ENCODE results near the gene CAMTA1.

Gene CAMTA1

GRCh38 chr1:7732331-7732730 lies 947.1 kb downstream of the CAMTA1 start:
- no peak for TF ChIP-seq ZNF274 (IDR thresholded peaks at IDR 0.05; ENCODE audit: low read depth, low read length)
- H3K4me3 ChIP-seq (ENCODE audit: low read length) = no peak overlapping the region

- no peak overlapping the region for H3K4me3 ChIP-seq (ENCODE audit: low read length)
- no peak for TF ChIP-seq ZNF274 (IDR thresholded peaks at IDR 0.05; ENCODE audit: low read depth, low read length)
These were observed 948.0 kb downstream of the CAMTA1 start for GRCh38 chr1:7733276-7733675.

GRCh38 chr1:7738044-7738443 lies 952.8 kb downstream of the CAMTA1 start:
- no peak for TF ChIP-seq ZNF274 (IDR thresholded peaks at IDR 0.05; ENCODE audit: low read depth, low read length)
- H3K4me3 ChIP-seq (ENCODE audit: low read length) = no peak overlapping the region

GRCh38 chr1:7743346-7743745 lies 958.1 kb downstream of the CAMTA1 start:
- TF ChIP-seq ZNF274 (IDR thresholded peaks at IDR 0.05; ENCODE audit: low read depth, low read length) = no peak
- no peak overlapping the region for H3K4me3 ChIP-seq (ENCODE audit: low read length)

GRCh38 chr1:7744882-7745281 lies 959.6 kb downstream of the CAMTA1 start:
- TF ChIP-seq ZNF274 (IDR thresholded peaks at IDR 0.05; ENCODE audit: low read depth, low read length) = no peak
- no peak overlapping the region for H3K4me3 ChIP-seq (ENCODE audit: low read length)

GRCh38 chr1:7745783-7746182 lies 960.5 kb downstream of the CAMTA1 start:
- no peak for TF ChIP-seq ZNF274 (IDR thresholded peaks at IDR 0.05; ENCODE audit: low read depth, low read length)

GRCh38 chr1:7747605-7748004 lies 962.4 kb downstream of the CAMTA1 start:
- H3K4me3 ChIP-seq (ENCODE audit: low read length) = no peak overlapping the region
- TF ChIP-seq ZNF274 (IDR thresholded peaks at IDR 0.05; ENCODE audit: low read depth, low read length) = no peak

More at GRCh38 chr1:7745783-7746182, 960.5 kb downstream of the CAMTA1 start:
- H3K4me3 ChIP-seq (ENCODE audit: low read length) = no peak overlapping the region

GRCh38 chr1:7749126-7749525 lies 963.9 kb downstream of the CAMTA1 start:
- H3K4me3 ChIP-seq (ENCODE audit: low read length) = no peak overlapping the region
- TF ChIP-seq ZNF274 (IDR thresholded peaks at IDR 0.05; ENCODE audit: low read depth, low read length) = no peak

GRCh38 chr1:7751174-7751573 lies 965.9 kb downstream of the CAMTA1 start:
- TF ChIP-seq ZNF274 (IDR thresholded peaks at IDR 0.05; ENCODE audit: low read depth, low read length) = no peak

GRCh38 chr1:7752512-7753417 lies 967.5 kb downstream of the CAMTA1 start:
- H3K4me3 ChIP-seq (ENCODE audit: low read length) = no peak overlapping the region
- no peak for TF ChIP-seq ZNF274 (IDR thresholded peaks at IDR 0.05; ENCODE audit: low read depth, low read length)

More at GRCh38 chr1:7751174-7751573, 965.9 kb downstream of the CAMTA1 start:
- no peak overlapping the region for H3K4me3 ChIP-seq (ENCODE audit: low read length)

GRCh38 chr1:7753641-7754040 lies 968.4 kb downstream of the CAMTA1 start:
- no peak overlapping the region for H3K4me3 ChIP-seq (ENCODE audit: low read length)
- TF ChIP-seq ZNF274 (IDR thresholded peaks at IDR 0.05; ENCODE audit: low read depth, low read length) = no peak

GRCh38 chr1:7754234-7754633 lies 969.0 kb downstream of the CAMTA1 start:
- TF ChIP-seq ZNF274 (IDR thresholded peaks at IDR 0.05; ENCODE audit: low read depth, low read length) = no peak
- no peak overlapping the region for H3K4me3 ChIP-seq (ENCODE audit: low read length)

GRCh38 chr1:7755448-7755847 lies 970.2 kb downstream of the CAMTA1 start:
- TF ChIP-seq ZNF274 (IDR thresholded peaks at IDR 0.05; ENCODE audit: low read depth, low read length) = no peak
- no peak overlapping the region for H3K4me3 ChIP-seq (ENCODE audit: low read length)

GRCh38 chr1:7760245-7760644 lies 975.0 kb downstream of the CAMTA1 start:
- TF ChIP-seq ZNF274 (IDR thresholded peaks at IDR 0.05; ENCODE audit: low read depth, low read length) = no peak
- no peak overlapping the region for H3K4me3 ChIP-seq (ENCODE audit: low read length)

GRCh38 chr1:7761103-7761502 lies 975.8 kb downstream of the CAMTA1 start:
- no peak for TF ChIP-seq ZNF274 (IDR thresholded peaks at IDR 0.05; ENCODE audit: low read depth, low read length)
- H3K4me3 ChIP-seq (ENCODE audit: low read length) = no peak overlapping the region

Data from GM08714 (cell line).